Measurements from ENCODE around the gene FBXL13.

The FBXL13 gene

GRCh38 chr7:102841290-102841689 is 233.3 kb downstream of the FBXL13 start:
- DNase-seq: no peak

GRCh38 chr7:102840404-102840803 is 234.2 kb downstream of the FBXL13 start:
- no peak for DNase-seq

- DNase-seq: peak; percentile 58
Measured at GRCh38 chr7:102838572-102839101, 236.0 kb downstream of the FBXL13 start.

- DNase-seq: no peak
Measured at GRCh38 chr7:102837802-102838201, 236.8 kb downstream of the FBXL13 start.

GRCh38 chr7:102836977-102837376 is 237.6 kb downstream of the FBXL13 start:
- no peak for DNase-seq

- DNase-seq: no peak
Measured at GRCh38 chr7:102836191-102836919, 238.2 kb downstream of the FBXL13 start.

GRCh38 chr7:102834999-102835398 is 239.6 kb downstream of the FBXL13 start:
- DNase-seq: no peak

GRCh38 chr7:102834466-102834865 is 240.1 kb downstream of the FBXL13 start:
- DNase-seq: no peak

- no peak for DNase-seq
Measured at GRCh38 chr7:102833343-102833742, 241.3 kb downstream of the FBXL13 start.

- DNase-seq: no peak
Measured at GRCh38 chr7:102832674-102833073, 241.9 kb downstream of the FBXL13 start.

GRCh38 chr7:102830197-102830596 is 244.4 kb downstream of the FBXL13 start:
- DNase-seq: no peak

- DNase-seq: no peak
Measured at GRCh38 chr7:102829075-102829474, 245.5 kb downstream of the FBXL13 start.

- no peak for DNase-seq
Measured at GRCh38 chr7:102828286-102828685, 246.3 kb downstream of the FBXL13 start.

- DNase-seq: no peak
Measured at GRCh38 chr7:102823390-102824119, 251.0 kb downstream of the FBXL13 start.

- no peak for DNase-seq
Measured at GRCh38 chr7:102821994-102822747, 252.4 kb downstream of the FBXL13 start.

- DNase-seq: peak; percentile 88
Measured at GRCh38 chr7:102819151-102819550, 255.4 kb downstream of the FBXL13 start.

- DNase-seq: no peak
Measured at GRCh38 chr7:102817616-102818573, 256.7 kb downstream of the FBXL13 start.

- no peak for DNase-seq
Measured at GRCh38 chr7:102814025-102814471, 260.5 kb downstream of the FBXL13 start.

GRCh38 chr7:102813191-102814024 is 261.2 kb downstream of the FBXL13 start:
- no peak for DNase-seq

- peak; percentile 63 for DNase-seq
Measured at GRCh38 chr7:102811942-102812678, 262.5 kb downstream of the FBXL13 start.

All from hematopoietic multipotent progenitor cell treated with erythropoietin and hydrocortisone succinate and interleukin-3 and kit ligand, for 4 days (in vitro differentiated cells).